ENCODE measurements around the gene RASL11B. TPM values are rescaled to one million over a fixed set of nuclear protein-coding genes. Genes with fewer than 3 reads are reported as not detected.

RASL11B gene
- total RNA-seq, 2 donors from 2014 or later, result 0.35 TPM; not detected in 1

- H3K4me1 ChIP-seq, result no peaks in the 10 kb centered on the region
- TF ChIP-seq CTCF (IDR thresholded peaks at IDR 0.05), result no peak
- H3K9me3 ChIP-seq, result no peaks in the 10 kb centered on the region
- no peaks in the 10 kb centered on the region for H3K36me3 ChIP-seq
- H3K4me3 ChIP-seq, result no peak overlapping the region
- H3K9ac ChIP-seq (ENCODE audit: low read depth in 2 of 2, low read length in 2 of 2), result no peak overlapping the region
- intact Hi-C loops (cut with DNase I), result no loop called here
- H3K27ac ChIP-seq, result no peak overlapping the region
- H3K27me3 ChIP-seq, result no peaks in the 10 kb centered on the region
- DNase-seq, result peak; percentile 50
Observed at GRCh38 chr4:52869196-52869595, 7.1 kb downstream of the RASL11B start.

GRCh38 chr4:52869656-52870055, 7.5 kb downstream of the RASL11B start:
- H3K4me3 ChIP-seq, result no peak overlapping the region
- DNase-seq, result no peak
- intact Hi-C loops (cut with DNase I), result no loop called here
- H3K27ac ChIP-seq, result no peak overlapping the region
- no peak overlapping the region for H3K9ac ChIP-seq (ENCODE audit: low read depth in 2 of 2, low read length in 2 of 2)
- H3K27me3 ChIP-seq, result no peaks in the 10 kb centered on the region
- H3K9me3 ChIP-seq, result no peaks in the 10 kb centered on the region
- H3K4me1 ChIP-seq, result no peaks in the 10 kb centered on the region
- TF ChIP-seq CTCF (IDR thresholded peaks at IDR 0.05), result no peak
- no peaks in the 10 kb centered on the region for H3K36me3 ChIP-seq

GRCh38 chr4:52870225-52870624, 8.1 kb downstream of the RASL11B start:
- Histone ChIP-seq H3K36me3 (no peaks in the 10 kb centered on the region), H3K4me1 (no peaks in the 10 kb centered on the region), H3K9ac (ENCODE audit: low read depth in 2 of 2, low read length in 2 of 2) (no peak overlapping the region), H3K27ac (no peak overlapping the region), H3K4me3 (no peak overlapping the region), H3K27me3 (no peaks in the 10 kb centered on the region), H3K9me3 (no peaks in the 10 kb centered on the region)
- no peak for TF ChIP-seq CTCF (IDR thresholded peaks at IDR 0.05)
- intact Hi-C loops (cut with DNase I), result no loop called here
- no peak for DNase-seq

GRCh38 chr4:52873191-52873590, 11.1 kb downstream of the RASL11B start:
- TF ChIP-seq CTCF (IDR thresholded peaks at IDR 0.05), result no peak
- Histone ChIP-seq H3K27ac (no peak overlapping the region), H3K4me3 (no peak overlapping the region), H3K27me3 (no peaks in the 10 kb centered on the region), H3K4me1 (no peaks in the 10 kb centered on the region), H3K9me3 (no peaks in the 10 kb centered on the region), H3K9ac (ENCODE audit: low read depth in 2 of 2, low read length in 2 of 2) (no peak overlapping the region), H3K36me3 (no peaks in the 10 kb centered on the region)
- peak; percentile 38 for DNase-seq
- intact Hi-C loops (cut with DNase I), result no loop called here

- H3K36me3 ChIP-seq, result no peaks in the 10 kb centered on the region
- H3K27me3 ChIP-seq, result no peaks in the 10 kb centered on the region
- intact Hi-C loops (cut with DNase I), result no loop called here
- no peak overlapping the region for H3K4me3 ChIP-seq
- peak; percentile 24 for DNase-seq
- H3K27ac ChIP-seq, result no peak overlapping the region
- no peaks in the 10 kb centered on the region for H3K9me3 ChIP-seq
- TF ChIP-seq CTCF (IDR thresholded peaks at IDR 0.05), result no peak
- H3K9ac ChIP-seq (ENCODE audit: low read depth in 2 of 2, low read length in 2 of 2), result no peak overlapping the region
- no peaks in the 10 kb centered on the region for H3K4me1 ChIP-seq
Observed at GRCh38 chr4:52873861-52874343, 11.8 kb downstream of the RASL11B start.

Measured in colonic mucosa (tissue), 4 donors.